DMS153 treated with DMSO at 0.1 percent for 48 hours (cell line): ENCODE results near the gene USP32.
"Not testable (repeated sequence)": the region's sequence is repeated elsewhere in the genome, so short reads cannot be mapped to it uniquely, and the experiment has no call there.

Experiments used
- DNase-seq: peaks from one replicate; lab custom pipeline; 2025; ENCODE audit not compliant: unreplicated experiment; lab: John Stamatoyannopoulos, UW

Gene USP32, protein sequence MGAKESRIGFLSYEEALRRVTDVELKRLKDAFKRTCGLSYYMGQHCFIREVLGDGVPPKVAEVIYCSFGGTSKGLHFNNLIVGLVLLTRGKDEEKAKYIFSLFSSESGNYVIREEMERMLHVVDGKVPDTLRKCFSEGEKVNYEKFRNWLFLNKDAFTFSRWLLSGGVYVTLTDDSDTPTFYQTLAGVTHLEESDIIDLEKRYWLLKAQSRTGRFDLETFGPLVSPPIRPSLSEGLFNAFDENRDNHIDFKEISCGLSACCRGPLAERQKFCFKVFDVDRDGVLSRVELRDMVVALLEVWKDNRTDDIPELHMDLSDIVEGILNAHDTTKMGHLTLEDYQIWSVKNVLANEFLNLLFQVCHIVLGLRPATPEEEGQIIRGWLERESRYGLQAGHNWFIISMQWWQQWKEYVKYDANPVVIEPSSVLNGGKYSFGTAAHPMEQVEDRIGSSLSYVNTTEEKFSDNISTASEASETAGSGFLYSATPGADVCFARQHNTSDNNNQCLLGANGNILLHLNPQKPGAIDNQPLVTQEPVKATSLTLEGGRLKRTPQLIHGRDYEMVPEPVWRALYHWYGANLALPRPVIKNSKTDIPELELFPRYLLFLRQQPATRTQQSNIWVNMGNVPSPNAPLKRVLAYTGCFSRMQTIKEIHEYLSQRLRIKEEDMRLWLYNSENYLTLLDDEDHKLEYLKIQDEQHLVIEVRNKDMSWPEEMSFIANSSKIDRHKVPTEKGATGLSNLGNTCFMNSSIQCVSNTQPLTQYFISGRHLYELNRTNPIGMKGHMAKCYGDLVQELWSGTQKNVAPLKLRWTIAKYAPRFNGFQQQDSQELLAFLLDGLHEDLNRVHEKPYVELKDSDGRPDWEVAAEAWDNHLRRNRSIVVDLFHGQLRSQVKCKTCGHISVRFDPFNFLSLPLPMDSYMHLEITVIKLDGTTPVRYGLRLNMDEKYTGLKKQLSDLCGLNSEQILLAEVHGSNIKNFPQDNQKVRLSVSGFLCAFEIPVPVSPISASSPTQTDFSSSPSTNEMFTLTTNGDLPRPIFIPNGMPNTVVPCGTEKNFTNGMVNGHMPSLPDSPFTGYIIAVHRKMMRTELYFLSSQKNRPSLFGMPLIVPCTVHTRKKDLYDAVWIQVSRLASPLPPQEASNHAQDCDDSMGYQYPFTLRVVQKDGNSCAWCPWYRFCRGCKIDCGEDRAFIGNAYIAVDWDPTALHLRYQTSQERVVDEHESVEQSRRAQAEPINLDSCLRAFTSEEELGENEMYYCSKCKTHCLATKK (N-terminal part only)

DNA sequence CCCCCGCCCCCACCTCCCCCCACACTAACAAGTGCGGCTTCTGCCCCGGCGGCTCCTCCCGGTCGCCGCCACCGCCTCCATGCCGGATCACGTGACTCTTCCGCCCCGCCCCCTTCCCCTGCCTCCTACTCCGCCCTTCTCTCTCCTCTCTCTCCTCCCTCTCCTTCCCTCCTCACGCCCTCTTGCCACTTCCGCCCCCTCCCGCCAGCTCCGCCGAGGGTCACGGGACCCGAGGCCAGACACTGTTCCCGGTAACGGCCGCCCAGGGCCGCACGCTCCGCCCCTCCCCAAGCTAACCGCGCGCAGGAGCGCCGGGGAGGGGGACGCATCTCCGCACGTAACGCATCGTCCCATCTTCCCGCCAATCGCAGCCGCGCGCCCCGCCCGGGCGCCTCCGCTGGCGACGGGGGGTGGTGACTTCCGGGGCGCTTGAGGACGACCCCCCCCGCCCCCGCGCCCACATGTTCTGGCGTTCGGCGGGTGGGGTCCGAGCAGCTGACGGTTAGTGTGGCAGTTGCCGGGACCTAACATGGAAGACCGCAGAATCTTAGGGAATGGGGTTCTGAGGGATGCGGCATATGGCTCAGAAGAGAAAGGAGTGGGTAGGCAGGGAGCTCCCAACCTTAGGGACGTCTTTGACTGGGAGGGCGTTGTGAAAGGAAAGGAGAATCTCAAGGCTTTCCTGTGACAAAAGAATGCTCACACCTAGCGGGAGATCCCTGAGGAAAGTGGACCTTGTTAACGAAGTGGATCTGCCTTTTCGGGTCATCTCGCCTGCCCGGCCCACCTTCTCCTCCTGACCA, at the start of gene USP32:
Gene USP32, minus strand, starts transcription at position 92 of the 803 bp plus-strand sequence. CDS start 194 bp downstream, outside the sequence.
- peak; percentile 93 for DNase-seq

DNA sequence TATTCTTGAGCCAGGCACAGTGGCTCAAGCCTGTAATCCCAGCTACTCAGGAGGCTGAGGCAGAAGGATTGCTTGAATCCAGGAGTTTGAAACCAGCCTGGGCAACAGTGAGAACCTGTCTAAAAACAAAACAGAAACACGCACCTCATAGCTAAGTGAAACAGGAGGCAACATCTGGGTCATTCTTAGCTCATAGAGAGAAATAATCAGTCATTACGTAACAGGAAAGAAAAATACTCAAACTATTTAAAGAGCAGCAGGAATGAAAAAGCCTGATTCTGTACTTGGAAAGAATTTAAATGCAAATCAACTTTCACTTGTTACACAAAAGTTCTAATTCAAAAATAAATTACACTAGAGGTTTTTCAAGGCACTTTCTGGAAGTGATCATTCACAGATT, 47.6 kb upstream of the USP32 start:
- DNase-seq = no peak

DNA sequence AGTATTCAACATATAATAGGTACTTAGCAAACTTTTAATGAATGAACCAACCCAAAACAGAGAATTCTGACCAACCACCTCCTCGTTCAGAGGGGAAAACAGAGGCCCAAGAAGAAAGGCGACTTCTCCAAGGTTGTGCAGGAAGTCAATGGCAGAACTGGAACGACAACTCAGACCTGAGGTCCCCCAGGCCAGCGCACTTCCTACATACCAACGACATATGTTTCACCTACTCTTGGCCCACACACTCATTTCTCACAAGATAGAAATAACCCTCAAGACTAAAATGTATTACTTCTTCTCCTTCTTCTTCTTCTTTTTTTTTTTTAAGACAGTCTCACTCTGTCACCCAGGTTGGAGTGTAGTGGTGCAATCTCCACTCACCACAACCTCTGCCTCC, 44.7 kb upstream of the USP32 start:
- DNase-seq = no peak

DNA sequence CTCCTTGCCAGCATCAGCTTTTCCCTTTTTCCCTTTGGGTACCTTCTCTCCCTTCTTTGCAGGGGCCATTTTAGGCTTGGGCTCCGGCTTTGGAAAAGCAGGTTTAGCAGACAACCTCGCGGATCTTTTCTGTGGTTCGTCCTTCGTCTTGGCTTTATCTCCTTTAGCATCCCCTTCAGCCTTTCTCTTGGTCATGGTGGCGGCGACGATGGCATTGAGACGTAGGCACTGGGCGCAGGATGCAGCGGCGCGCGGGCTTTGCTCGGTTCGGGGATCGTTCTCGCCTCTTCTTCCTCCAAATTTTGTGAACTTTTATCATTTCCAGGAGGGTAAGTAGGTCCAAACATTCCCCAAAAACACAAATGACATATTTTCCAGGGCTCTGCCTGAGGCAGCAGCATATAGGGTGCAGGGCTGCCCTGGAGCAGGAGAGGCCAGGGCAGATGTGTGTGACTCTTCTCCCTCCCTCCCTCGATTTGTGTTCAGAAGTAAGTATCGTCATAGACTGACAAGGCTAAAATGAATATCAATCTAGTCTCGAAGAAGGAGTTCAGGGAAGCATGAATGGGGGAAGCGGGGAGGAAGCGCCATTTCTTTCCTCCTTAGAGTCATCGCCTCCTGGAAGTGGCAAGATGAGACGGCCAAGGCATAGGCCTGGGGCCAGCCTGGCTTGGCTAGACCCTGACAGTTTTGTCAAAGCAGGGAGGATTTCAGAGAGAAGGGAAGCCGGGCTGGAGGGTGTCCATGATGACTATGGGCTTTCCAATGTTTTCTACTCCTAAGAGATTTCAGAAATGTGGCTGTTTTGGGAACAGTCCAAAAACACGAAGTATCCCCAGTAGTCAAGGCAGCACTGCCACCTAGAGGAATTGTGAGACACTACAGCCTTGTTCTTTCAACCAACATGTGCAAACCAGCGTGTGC, 43.6 kb upstream of the USP32 start:
- DNase-seq = peak; percentile 71

DNA sequence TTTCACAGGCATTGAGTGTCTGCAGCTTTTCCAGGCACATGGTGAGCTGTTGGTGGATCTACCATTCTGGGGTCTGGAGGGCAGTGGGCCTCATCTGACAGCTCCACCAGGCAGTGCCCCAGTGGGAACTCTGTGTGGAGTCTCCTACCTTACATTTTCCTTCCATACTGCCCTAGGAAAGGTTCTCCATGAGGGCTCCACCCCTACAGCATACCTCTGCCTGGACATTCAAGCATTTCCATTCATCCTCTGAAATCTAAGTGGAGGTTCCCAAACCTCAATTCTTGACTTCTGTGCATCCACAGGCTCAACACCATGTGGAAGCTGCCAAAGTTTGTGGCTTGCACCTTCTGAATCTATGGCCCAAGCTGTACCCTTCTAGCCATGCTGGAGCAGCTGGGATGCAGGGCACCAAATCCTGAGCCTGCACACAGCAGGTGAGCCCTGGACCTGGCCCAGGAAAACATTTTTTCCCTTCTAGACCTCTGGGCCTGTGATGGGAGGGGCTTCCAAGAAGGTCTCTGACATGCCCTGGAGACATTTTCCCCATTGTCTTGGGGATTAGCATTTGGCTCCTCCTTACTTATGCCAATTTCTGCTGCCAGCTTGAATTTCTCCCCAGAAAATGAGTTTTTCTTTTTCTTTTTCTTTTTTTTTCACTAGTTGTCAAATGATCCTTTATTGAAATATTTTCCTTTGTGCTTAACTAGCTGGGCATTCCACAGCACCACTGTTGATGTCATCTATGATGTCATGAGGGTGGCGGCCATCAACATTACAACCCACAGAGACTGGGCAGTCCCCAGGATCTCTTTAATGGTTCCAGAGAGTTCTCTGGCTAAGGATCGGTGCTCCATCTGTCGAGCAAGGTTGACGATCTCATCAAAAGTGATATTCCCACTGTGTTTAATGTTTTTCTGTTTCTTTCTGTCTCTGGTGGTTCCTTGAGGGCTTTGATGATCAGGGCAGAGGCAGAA, 41.4 kb upstream of the USP32 start:
- DNase-seq = not testable (repeated sequence)

DNA sequence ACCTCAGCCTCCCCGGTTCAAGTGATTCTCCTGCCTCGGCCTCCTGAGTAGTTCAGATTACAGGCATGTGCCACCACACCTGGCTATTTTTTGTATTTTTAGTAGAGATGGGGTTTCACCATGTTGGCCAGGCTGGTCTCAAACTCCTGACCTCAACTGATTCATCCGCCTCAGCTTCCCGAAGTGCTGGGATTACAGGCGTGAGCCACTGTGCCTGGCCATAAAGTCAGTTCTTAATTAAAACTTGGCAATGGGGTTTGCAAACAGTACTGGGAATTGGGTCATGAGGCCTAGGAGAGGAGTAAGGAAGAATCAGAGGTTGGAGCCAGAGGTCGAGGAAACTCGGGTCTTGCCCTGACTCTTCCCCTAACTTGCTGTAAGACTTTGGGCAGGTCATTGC, 38.6 kb upstream of the USP32 start:
- DNase-seq = not testable (repeated sequence)

DNA sequence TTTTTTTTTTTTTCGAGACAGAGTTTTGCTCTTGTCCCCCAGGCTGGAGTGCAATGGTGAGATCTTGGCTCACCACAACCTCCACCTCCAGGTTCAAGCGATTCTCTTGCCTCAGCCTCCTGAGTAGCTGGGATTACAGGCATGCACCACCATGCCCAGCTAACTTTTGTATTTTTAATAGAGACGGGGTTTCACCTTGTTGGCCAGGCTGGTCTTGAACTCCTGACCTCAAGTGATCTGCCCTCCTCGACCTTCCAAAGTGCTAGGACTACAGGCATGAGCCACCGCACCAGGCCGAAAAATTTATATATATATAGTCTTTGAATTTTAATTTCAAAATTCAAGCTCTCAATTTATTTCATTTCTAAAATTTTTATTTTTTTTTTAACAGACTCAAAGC, 36.6 kb upstream of the USP32 start:
- DNase-seq = not testable (repeated sequence)

DNA sequence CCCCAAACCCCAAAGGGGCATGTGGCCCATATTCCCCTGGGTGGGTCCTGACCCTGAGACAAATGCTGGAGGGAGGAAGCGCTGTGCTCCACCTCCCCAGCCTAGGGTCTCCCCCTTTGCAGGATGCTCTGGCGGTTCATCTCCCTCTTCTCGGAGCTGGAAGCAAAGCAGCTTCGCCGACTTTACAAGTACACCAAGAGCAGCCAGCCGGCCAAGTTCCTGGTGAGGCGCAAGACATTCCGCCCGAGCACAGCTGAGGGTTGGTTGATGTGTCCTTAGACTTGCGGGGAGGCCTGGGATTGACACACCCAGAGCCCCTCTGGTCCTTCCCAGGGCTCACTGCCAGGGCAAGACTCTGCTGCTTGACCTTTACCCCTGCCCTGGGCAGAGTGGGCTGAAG, 34.7 kb upstream of the USP32 start:
- no peak for DNase-seq

DNA sequence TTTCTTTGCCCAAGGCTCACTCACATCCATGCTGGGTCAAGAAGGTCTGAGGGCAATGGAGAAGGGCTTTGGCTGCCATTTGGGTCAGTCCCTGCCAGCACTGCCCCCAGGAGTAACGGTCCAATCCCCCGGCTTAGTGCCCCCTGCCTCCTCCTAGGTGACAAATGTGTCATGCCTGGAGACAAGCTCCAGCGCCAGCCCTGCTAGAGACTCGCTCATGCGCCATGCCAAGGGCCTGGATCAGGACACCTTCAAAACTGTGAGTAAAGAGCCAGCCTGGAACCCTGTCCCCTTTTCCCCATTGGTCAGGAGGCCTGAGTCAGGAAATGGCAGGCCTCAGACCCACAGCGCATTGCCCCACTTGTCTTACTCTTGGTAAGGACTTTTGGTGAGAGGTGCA, 33.7 kb upstream of the USP32 start:
- no peak for DNase-seq

DNA sequence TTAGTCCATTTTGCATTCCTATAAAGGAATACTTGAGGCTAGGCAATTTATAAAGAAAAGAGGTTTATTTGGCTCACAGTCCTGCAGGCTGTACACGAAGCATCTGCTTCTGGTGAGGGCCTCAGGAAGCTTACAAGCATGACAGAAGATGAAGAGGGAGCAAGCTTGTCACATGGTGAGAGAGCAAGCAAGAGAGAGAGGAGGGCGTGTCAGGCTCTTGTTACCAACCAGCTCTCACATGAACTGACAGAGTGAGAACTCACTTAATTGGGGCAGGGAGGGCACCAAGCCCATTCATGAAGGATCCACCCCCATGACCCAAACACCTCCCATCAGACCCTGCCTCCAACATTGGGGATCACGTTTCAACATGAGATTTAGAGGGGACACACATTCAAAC, 31.9 kb upstream of the USP32 start:
- no peak for DNase-seq

DNA sequence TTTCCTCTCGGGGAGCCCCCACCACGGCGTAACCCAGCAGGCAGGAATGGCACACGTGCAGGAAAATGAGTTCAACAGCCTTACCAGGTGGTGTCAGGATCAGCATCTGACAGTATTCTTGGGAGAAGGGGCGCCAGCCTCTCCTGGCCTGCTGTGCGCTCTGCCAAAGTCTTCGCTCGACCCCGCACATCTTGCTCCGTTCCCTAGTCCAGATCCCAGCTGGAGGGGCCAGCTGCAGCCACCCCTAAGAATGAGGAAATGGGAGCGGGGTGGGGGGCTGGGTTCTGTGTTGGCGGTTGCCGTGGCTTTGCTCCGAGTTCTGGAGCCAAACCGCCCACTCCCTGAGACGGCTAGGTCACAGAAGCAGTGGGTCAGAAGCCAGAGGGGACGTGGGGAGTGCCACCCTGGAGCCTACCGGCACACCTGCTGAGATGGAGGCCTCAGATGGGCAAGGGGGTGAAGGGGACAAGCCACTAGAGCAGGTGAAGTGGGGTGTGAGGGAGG, 30.3 kb upstream of the USP32 start, which contains the start of gene CHCT1:
Gene CHCT1, plus strand, starts transcription at position 328 of the 504 bp plus-strand sequence. Its CDS starts 104 bp downstream, at position 432.
- DNase-seq = no peak

DNA sequence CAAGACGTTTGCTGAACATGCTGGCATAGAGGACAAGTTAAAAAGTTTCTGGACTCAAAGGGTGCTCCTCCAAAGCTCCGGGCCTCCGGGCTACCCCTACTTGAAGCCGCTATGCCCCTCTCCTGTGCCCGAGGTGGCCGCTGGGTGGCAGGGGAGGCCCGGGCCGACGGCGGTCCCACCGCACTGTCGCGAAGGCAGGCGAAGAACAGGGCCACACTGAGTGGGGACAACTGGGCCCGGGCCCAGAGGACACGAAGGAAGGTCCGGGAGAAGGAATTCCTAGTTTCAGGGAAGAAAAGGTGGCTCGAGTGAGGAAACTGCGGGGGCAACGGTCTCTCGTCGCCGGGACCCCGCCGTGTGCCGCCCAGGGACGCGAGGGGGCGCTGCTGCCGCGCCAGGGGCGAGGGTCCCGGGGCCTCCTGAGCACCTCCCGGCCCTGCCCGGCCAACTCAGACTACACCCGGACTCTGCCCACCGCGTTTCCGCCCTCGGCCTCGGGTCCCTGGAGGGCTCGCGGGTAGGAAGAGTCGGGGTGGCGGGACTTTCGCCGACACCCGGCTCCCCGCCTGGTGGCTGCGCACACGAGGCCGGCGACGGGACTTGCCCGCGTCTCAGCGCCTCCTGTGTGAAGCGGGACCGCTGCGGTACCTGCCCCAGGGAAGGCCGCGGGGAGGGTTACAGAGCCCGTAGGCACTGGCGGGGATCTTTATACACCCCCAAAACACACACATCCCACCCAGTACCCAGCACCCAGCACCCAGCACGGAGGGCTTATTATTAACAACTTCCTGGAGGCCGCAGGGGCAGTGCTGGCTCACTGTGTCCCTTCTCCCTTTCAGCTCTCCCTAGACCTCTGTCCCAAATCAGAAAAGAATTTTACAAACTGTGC, 29.6 kb upstream of the USP32 start:
- peak; percentile 30 for DNase-seq

DNA sequence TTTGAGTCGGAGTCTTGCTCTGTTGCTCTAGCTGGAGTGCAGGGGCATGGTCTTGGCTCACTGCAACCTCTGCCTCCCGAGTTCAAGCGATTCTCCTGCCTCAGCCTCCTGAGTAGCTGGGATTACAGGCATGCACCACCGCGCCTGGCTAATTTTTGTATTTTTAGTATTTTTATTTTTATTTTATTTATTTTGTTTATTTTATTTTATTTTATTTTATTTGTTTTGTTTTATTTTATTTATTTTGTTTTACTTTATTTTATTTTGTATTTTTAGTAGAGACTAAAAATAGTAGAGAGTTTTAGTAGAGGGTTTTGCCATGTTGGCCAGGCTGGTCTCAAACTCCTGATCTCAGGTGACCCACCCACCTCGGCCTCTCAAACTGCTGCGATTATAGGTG, 27.9 kb upstream of the USP32 start:
- not testable (repeated sequence) for DNase-seq

DNA sequence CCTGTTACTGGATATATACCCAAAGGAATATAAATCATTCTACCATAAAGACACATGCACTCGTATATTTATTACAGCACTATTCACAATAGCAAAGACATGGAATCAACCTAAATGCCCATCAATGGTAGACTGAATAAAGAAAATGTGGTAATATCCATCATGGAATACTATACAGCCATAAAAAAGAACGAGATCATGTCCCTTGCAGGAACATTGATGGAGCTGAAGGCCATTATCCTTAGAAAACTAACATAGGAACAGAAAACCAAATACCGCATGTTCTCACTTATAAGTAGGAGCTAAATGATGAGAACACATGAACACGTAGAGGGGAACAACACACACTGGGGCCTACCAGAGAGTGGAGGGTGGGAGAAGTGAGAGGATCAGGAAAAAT, 27.1 kb upstream of the USP32 start:
- DNase-seq = not testable (repeated sequence)

DNA sequence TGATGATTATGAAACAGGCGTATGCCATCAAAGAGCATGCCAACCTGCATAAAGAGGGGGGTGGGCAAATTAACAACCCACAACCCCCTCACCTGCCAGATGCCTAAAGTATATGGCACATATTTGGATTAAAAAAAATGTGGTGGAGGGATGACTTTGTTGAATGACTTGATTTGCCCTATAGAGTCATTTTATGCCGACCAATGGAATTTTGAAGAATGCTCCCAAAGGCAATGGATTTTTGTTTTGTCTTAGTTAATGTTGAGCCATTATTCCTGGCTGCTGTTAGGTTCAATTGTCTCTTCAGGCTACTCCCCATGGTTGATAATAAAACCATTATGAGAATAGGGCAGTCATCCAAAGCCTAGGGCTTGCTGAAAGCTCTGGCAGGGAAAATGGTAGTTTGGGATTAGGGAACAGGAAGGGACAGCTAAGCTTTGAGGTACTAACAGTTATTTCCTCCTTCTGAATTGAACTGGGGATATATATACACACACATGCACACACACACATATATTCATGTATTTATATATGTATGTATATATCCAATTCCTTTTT, 24.5 kb upstream of the USP32 start:
- DNase-seq = no peak

DNA sequence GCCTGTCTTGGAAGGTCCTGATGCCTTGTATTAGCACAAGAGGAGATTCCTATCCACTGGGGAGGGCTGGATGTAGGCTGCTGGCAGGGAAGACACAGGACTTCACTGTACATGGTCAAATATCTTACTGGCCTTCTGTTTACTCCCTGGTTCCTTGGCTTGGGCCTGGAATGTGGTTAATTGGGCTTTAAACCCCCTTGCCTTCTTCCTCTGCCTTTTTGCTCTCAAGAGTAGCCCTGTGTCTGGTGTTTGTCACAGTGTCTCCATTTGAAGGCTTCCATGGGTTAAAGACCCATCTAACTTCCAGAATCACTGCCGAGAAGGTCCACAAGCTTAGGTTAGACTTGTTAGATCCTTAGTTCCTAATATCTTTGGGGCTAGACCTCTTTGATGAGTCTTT, 23.2 kb upstream of the USP32 start:
- no peak for DNase-seq

DNA sequence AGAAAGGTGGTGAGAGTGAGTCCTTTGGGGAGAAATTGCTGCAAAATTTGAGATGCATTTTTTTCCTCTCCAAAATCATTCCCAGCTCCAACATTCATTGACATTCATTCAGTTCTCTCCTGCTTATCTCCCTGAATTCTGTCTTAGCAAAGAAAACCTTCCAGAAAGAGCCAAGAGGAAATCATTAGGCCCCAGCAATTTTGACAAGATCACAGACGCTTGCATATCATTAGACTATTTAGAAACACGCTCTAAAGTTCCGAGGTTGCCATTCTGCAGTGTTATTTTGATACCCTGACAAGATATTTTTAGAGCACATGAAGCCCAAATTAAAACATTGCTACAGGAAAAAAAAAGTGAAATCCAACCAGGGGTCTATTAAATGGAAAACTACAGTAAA, 20.8 kb upstream of the USP32 start:
- no peak for DNase-seq
